Epithelial cell of proximal tubule (primary cell): Measurements from ENCODE around the gene LENEP. TPM values are rescaled to one million over a fixed set of nuclear protein-coding genes. Genes with fewer than 3 reads are reported as not detected.
A peak's percentile ranks its signal among the peaks of the same experiment; 100 is the strongest.

ENCODE experiments used
- DNase-seq: peaks from one replicate; pipeline ENCODE4 v3.0.0-alpha.2; 2011; ENCODE audit warnings: low read depth
- H3K4me3 ChIP-seq: 2 replicates; pipeline ENCODE4 v1.5.1; 2011; ENCODE audit warnings: low read depth, mild to moderate bottlenecking, low read length
- CTCF ChIP-seq: conservative IDR thresholded peaks from 2 replicates; pipeline ENCODE4 v1.5.1; 2012; ENCODE audit warnings: low read depth, mild to moderate bottlenecking, low read length
- total RNA-seq: library from RNA; depleted of rRNA; stranded (reverse); fragments of >200 nt; gene quantifications from 2 replicates; pipeline ENCODE4 v1.2.3, GENCODE V29; 2015

Gene LENEP
- total RNA-seq, 1 donor from 2014 or later: not detected

GRCh38 chr1:154960446-154961136, 32.8 kb upstream of the LENEP start:
- H3K4me3 ChIP-seq: peak overlapping the region; percentile 77
- no peak for TF ChIP-seq CTCF
- DNase-seq: no peak

GRCh38 chr1:154961207-154962155, 31.9 kb upstream of the LENEP start, which contains the start of gene PYGO2:
TSS of gene PYGO2 (minus strand) at chr1:154961782. CDS start at chr1:154961576, 206 bp downstream.
- peak; percentile 35 for TF ChIP-seq CTCF
- DNase-seq: no peak
- peak within 1 kb of the TSS; percentile 77 for H3K4me3 ChIP-seq

- H3K4me3 ChIP-seq: peak overlapping the region; percentile 77
- DNase-seq: no peak
- TF ChIP-seq CTCF: no peak
These were observed 31.1 kb upstream of the LENEP start for GRCh38 chr1:154962156-154962749.

- TF ChIP-seq CTCF: no peak
- no peak for DNase-seq
- peak overlapping the region; percentile 77 for H3K4me3 ChIP-seq
These were observed 30.5 kb upstream of the LENEP start for GRCh38 chr1:154962795-154963330.

- no peak overlapping the region for H3K4me3 ChIP-seq
- no peak for DNase-seq
- TF ChIP-seq CTCF: no peak
These were observed 29.7 kb upstream of the LENEP start for GRCh38 chr1:154963643-154964042.

- no peak for TF ChIP-seq CTCF
- DNase-seq: no peak
- no peak overlapping the region for H3K4me3 ChIP-seq
These were observed 29.0 kb upstream of the LENEP start for GRCh38 chr1:154964359-154964758.
